ENCODE data around the gene MAPK8IP2.
"Not testable (repeated sequence)": the region's sequence is repeated elsewhere in the genome, so short reads cannot be mapped to it uniquely, and the experiment has no call there.

The MAPK8IP2 gene

DNA sequence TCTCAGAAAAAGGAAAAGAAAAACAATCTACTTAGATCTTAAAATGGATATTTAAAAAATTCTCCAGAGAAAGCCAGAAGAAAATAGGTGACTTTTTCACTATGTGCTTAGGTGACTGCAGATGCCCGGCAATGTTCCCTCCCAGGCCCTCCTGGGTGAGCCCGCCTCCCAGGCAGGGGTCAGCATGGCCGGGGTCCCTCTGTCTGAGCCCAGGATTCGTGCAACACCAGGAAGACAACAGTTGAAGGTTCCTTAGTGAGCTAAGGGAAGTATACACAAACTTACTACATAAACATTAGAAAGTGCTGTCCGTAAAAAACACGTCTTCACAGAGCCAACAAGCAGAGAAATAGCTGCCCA is 11.6 kb downstream of the MAPK8IP2 start:
- Histone ChIP-seq H3K9me3 (ENCODE audit: control insufficient read depth, low read length) (no peaks in the 10 kb centered on the region), H2AFZ (no peak overlapping the region), H3K4me2 (ENCODE audit: low read length) (no peak overlapping the region), H3K4me1 (peaks cover 3% of the 10 kb centered on the region), H3K79me2 (no peaks in the 10 kb centered on the region), H3K36me3 (ENCODE audit: control insufficient read depth, insufficient read depth, low read length) (no peaks in the 10 kb centered on the region), H3K9ac (no peak overlapping the region), H3K27ac (no peak overlapping the region), H3K4me3 (ENCODE audit: low read depth, low read length) (no peak overlapping the region), H3K27me3 (ENCODE audit: control insufficient read depth, insufficient read depth, low read length) (no peaks in the 10 kb centered on the region)
- no peak for TF ChIP-seq CTCF (IDR thresholded peaks at IDR 0.05)

DNA sequence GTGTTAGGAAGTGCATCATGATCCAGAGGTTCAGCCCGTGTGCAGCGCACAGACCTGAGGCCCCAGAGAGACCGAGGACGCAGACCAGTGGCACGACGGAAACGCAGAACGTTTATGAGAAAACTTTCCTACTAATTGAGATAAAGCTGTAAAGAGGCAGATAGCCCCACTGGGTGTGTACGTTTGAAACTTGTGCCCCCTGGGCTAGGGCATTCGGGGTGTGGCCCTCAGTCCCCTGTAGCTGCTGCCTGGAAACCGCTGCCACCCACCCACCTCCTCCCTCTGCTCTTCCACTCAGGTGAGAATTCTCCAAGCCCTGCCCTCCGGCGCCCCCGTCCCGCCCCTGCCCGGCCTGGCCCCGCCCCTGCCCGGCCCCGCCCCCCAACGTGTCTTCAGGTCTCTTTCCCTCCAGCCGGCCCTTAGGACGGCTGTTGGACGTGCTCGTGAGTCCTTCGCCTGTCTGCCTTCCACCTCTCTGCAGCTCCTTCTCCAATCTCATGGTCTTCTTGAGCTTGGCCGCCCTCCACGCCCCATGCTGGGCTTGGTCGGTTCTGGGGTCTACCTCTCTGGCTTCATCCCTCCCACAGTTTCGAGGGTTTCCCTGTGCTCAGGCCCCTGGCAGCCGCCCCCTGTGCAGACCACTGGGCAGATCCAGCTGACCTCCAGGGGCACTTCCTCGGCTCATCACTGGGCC is 12.1 kb downstream of the MAPK8IP2 start:
- no peak overlapping the region for H3K27ac ChIP-seq
- no peak overlapping the region for H3K9ac ChIP-seq

GRCh38 chr22:50613291-50613981 is 12.8 kb downstream of the MAPK8IP2 start:
- H3K4me3 ChIP-seq (ENCODE audit: low read depth, low read length), result no peak overlapping the region
- peak overlapping the region; percentile 60 for H3K4me2 ChIP-seq (ENCODE audit: low read length)
- no peaks in the 10 kb centered on the region for H3K27me3 ChIP-seq (ENCODE audit: control insufficient read depth, insufficient read depth, low read length)
- no peak overlapping the region for H3K9ac ChIP-seq
- peak overlapping the region; percentile 47 for H3K27ac ChIP-seq
- peak; percentile 17 for TF ChIP-seq CTCF (IDR thresholded peaks at IDR 0.05)
- H3K36me3 ChIP-seq (ENCODE audit: control insufficient read depth, insufficient read depth, low read length), result no peaks in the 10 kb centered on the region
- no peaks in the 10 kb centered on the region for H3K9me3 ChIP-seq (ENCODE audit: control insufficient read depth, low read length)
- no peak overlapping the region for H2AFZ ChIP-seq
- peaks cover 3% of the 10 kb centered on the region for H3K4me1 ChIP-seq
- H3K79me2 ChIP-seq, result no peaks in the 10 kb centered on the region

More for the DNA sequence above, 12.1 kb downstream of the MAPK8IP2 start:
- H2AFZ ChIP-seq, result no peak overlapping the region
- no peaks in the 10 kb centered on the region for H3K36me3 ChIP-seq (ENCODE audit: control insufficient read depth, insufficient read depth, low read length)
- H3K27me3 ChIP-seq (ENCODE audit: control insufficient read depth, insufficient read depth, low read length), result no peaks in the 10 kb centered on the region
- peaks cover 3% of the 10 kb centered on the region for H3K4me1 ChIP-seq
- no peak for TF ChIP-seq CTCF (IDR thresholded peaks at IDR 0.05)
- no peak overlapping the region for H3K4me2 ChIP-seq (ENCODE audit: low read length)
- no peak overlapping the region for H3K4me3 ChIP-seq (ENCODE audit: low read depth, low read length)
- H3K9me3 ChIP-seq (ENCODE audit: control insufficient read depth, low read length), result no peaks in the 10 kb centered on the region
- H3K79me2 ChIP-seq, result no peaks in the 10 kb centered on the region

- not testable (repeated sequence) for H3K4me2 ChIP-seq (ENCODE audit: low read length); H3K4me1 ChIP-seq; H3K27me3 ChIP-seq (ENCODE audit: control insufficient read depth, insufficient read depth, low read length); H3K4me3 ChIP-seq (ENCODE audit: low read depth, low read length); H2AFZ ChIP-seq; H3K36me3 ChIP-seq (ENCODE audit: control insufficient read depth, insufficient read depth, low read length); H3K27ac ChIP-seq; H3K9me3 ChIP-seq (ENCODE audit: control insufficient read depth, low read length); H3K79me2 ChIP-seq; H3K9ac ChIP-seq
These were observed 13.7 kb downstream of the MAPK8IP2 start for GRCh38 chr22:50614296-50614695.

DNA sequence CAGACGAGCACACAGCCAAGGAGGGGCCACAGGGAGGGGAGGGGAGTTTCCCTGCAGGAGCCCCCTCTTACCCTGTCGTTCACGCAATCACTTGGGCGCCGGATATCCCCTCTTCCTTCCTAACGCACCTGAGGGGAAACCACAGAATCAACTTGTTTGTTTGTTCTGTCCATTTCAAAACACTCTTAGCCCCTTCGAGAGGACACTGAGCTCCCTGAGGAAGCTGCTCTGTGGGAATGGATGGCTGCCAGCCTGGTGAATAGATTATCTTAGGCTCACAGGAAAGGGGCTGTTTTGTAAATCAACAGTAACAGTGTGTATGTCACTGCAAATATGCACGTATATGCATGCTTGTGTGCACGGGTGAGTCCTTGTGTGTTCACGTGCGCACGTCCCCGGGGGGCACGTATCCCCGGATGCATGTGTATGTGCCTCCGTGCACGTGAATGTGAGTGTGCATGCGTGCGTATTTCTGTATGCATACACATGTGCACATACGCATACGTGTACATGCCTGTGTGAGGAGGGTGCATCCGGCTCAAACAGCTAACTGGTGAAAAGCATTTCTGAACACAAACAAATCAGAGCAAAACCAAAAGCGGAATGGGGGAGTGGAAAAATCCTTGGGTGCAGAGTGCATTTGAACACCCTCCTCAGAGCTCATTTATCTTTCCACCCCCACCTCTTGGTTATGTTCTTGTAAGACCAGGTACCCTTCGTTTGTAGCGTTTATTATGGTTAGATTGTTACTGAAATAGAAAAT is 20.2 kb downstream of the MAPK8IP2 start:
- no peaks in the 10 kb centered on the region for H3K9me3 ChIP-seq (ENCODE audit: control insufficient read depth, low read length)
- no peak for TF ChIP-seq CTCF (IDR thresholded peaks at IDR 0.05)
- H3K4me2 ChIP-seq (ENCODE audit: low read length), result peak overlapping the region; percentile 77
- H3K79me2 ChIP-seq, result no peaks in the 10 kb centered on the region
- peak overlapping the region; percentile 32 for H3K4me3 ChIP-seq (ENCODE audit: low read depth, low read length)
- no peaks in the 10 kb centered on the region for H3K27me3 ChIP-seq (ENCODE audit: control insufficient read depth, insufficient read depth, low read length)
- H3K27ac ChIP-seq, result no peak overlapping the region
- H2AFZ ChIP-seq, result peak overlapping the region; percentile 61
- no peaks in the 10 kb centered on the region for H3K36me3 ChIP-seq (ENCODE audit: control insufficient read depth, insufficient read depth, low read length)
- no peak overlapping the region for H3K9ac ChIP-seq
- H3K4me1 ChIP-seq, result peaks cover 21% of the 10 kb centered on the region

All from parathyroid adenoma (tissue), 2 donors.